Measurements from ENCODE around the gene LRRC61. TPM values are rescaled to one million over a fixed set of nuclear protein-coding genes. Genes with fewer than 3 reads are reported as not detected.
A peak's percentile ranks its signal among the peaks of the same experiment; 100 is the strongest.

Gene LRRC61
- polyA plus RNA-seq, 1 donor (not counting 4 experiments of a cell fraction or from before 2014, with no cell fraction given): 1.0 TPM

DNA sequence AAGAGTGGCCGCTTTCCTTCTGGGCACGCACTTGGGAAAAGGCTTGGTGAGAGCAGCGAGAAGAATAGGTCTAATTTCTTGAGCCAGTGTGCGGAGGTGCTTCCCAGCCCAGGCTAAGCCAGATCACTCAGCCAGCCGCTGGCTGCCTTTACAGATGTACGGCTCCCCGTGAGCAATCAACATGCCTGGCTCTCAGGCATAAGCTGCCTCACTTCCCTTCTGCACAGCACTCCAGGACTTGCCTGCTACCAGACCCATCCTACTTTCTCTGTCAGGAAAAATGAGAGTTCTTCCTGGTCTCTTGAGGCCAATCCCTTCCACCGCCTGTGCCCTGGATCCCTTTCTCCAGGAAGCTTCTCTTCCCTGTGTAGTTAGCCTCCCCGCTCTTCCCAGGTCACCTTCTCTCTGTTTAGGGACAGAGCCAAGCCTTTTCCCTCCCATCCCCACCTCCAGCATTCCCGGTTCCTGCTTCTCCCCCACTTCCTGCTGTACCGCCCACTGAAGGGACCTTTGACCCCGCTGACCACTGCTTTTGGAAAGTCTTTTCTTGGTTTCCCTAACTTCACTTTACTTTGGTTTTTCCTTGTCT is 1.3 kb downstream of the LRRC61 start:
- H3K79me2 ChIP-seq (ENCODE audit: control insufficient read depth, insufficient read depth, low read length): no peaks in the 10 kb centered on the region
- H3K4me3 ChIP-seq (ENCODE audit: control insufficient read depth in 2 of 3, extremely low read depth in 1 of 3, insufficient read depth in 2 of 3, low read depth in 1 of 3, low read length in 3 of 3): peak overlapping the region in 1 of 3 experiments; percentile 74
- no peaks in the 10 kb centered on the region for H4K20me1 ChIP-seq (ENCODE audit: control insufficient read depth, extremely low read depth, insufficient read depth, low read length)
- H2AFZ ChIP-seq (ENCODE audit: control insufficient read depth, low read length): peak overlapping the region; percentile 95
- H3K4me2 ChIP-seq (ENCODE audit: control insufficient read depth, extremely low read depth, insufficient read depth, low read depth, low read length): peak overlapping the region; percentile 87
- no peak overlapping the region for H3K9ac ChIP-seq (ENCODE audit: control insufficient read depth, extremely low read depth, insufficient read depth, low read length)
- FAIRE-seq: no peak
- no peaks in the 10 kb centered on the region for H3K9me3 ChIP-seq (ENCODE audit: control insufficient read depth, low read depth, low read length)
- no peak for DNase-seq (ENCODE audit: low read depth, low spot score)
- TF ChIP-seq EZH2 (IDR thresholded peaks at IDR 0.05; ENCODE audit: low read length) (peak; percentile 11), CTCF (optimal IDR thresholded peaks at IDR 0.05 in 1 of 3, IDR thresholded peaks at IDR 0.05 in 1 of 3, conservative IDR thresholded peaks at IDR 0.05 in 1 of 3; ENCODE audit: extremely low read depth in 1 of 3, insufficient read depth in 2 of 3, low read length in 3 of 3) (no peak)
- dilution Hi-C loops (cut with MboI; ENCODE audit: extremely low pct_ligation_motif_present, low sequenced_read_pairs): no loop called here
- no peak overlapping the region for H3K27ac ChIP-seq (ENCODE audit: control insufficient read depth, insufficient read depth, low read length)
- no peaks in the 10 kb centered on the region for H3K9me1 ChIP-seq (ENCODE audit: control insufficient read depth, extremely low read depth, insufficient read depth, low read length)
- H3K27me3 ChIP-seq (ENCODE audit: control insufficient read depth, extremely low read depth, insufficient read depth, low read length): no peaks in the 10 kb centered on the region
- no peaks in the 10 kb centered on the region for H3K36me3 ChIP-seq (ENCODE audit: control insufficient read depth in 2 of 2, extremely low read depth in 1 of 2, insufficient read depth in 2 of 2, low read length in 2 of 2)
- peaks cover 22% of the 10 kb centered on the region for H3K4me1 ChIP-seq (ENCODE audit: control insufficient read depth, extremely low read depth, insufficient read depth, low read length)

DNA sequence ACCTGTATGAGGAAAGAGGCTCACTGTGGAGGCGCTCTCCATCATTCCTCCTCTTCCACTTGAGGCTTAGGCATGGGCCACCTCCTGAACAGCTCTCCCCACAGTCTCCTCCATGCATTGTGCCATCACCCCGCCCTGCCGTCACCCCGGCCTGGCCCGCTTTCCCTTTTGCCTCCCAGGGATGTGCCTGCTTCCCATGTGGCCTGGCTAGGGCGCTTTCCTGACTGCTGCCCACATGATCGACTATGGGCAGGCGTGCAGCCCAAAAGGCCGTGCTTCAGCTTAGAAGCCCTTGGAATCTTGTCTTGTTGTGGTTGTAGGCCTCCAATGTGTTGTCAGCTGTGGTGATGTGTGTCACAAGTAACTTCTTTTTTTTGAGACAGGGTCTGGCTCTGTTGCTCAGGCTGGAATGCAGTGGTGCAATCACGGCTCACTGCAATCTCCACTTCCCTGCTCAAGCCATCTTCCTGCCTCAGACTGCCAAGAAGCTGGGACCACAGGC is 2.0 kb downstream of the LRRC61 start:
- no peaks in the 10 kb centered on the region for H3K79me2 ChIP-seq (ENCODE audit: control insufficient read depth, insufficient read depth, low read length)
- no peak overlapping the region for H2AFZ ChIP-seq (ENCODE audit: control insufficient read depth, low read length)
- H3K27ac ChIP-seq (ENCODE audit: control insufficient read depth, insufficient read depth, low read length): no peak overlapping the region
- no peak overlapping the region for H3K4me3 ChIP-seq (ENCODE audit: control insufficient read depth in 2 of 3, extremely low read depth in 1 of 3, insufficient read depth in 2 of 3, low read depth in 1 of 3, low read length in 3 of 3)
- no peak overlapping the region for H3K9ac ChIP-seq (ENCODE audit: control insufficient read depth, extremely low read depth, insufficient read depth, low read length)
- TF ChIP-seq EZH2 (IDR thresholded peaks at IDR 0.05; ENCODE audit: low read length) (no peak), CTCF (optimal IDR thresholded peaks at IDR 0.05 in 1 of 3, IDR thresholded peaks at IDR 0.05 in 1 of 3, conservative IDR thresholded peaks at IDR 0.05 in 1 of 3; ENCODE audit: extremely low read depth in 1 of 3, insufficient read depth in 2 of 3, low read length in 3 of 3) (no peak)
- H3K9me3 ChIP-seq (ENCODE audit: control insufficient read depth, low read depth, low read length): no peaks in the 10 kb centered on the region
- FAIRE-seq (no peak), DNase-seq (ENCODE audit: low read depth, low spot score) (no peak)
- dilution Hi-C loops (cut with MboI; ENCODE audit: extremely low pct_ligation_motif_present, low sequenced_read_pairs): no loop called here
- no peaks in the 10 kb centered on the region for H4K20me1 ChIP-seq (ENCODE audit: control insufficient read depth, extremely low read depth, insufficient read depth, low read length)
- H3K4me1 ChIP-seq (ENCODE audit: control insufficient read depth, extremely low read depth, insufficient read depth, low read length): peaks cover 22% of the 10 kb centered on the region
- H3K9me1 ChIP-seq (ENCODE audit: control insufficient read depth, extremely low read depth, insufficient read depth, low read length): no peaks in the 10 kb centered on the region
- H3K36me3 ChIP-seq (ENCODE audit: control insufficient read depth in 2 of 2, extremely low read depth in 1 of 2, insufficient read depth in 2 of 2, low read length in 2 of 2): no peaks in the 10 kb centered on the region
- H3K27me3 ChIP-seq (ENCODE audit: control insufficient read depth, extremely low read depth, insufficient read depth, low read length): no peaks in the 10 kb centered on the region
- no peak overlapping the region for H3K4me2 ChIP-seq (ENCODE audit: control insufficient read depth, extremely low read depth, insufficient read depth, low read depth, low read length)
